ENCODE data around the gene MCL1.
"Not testable (repeated sequence)": the region's sequence is repeated elsewhere in the genome, so short reads cannot be mapped to it uniquely, and the experiment has no call there.

The MCL1 gene

DNA sequence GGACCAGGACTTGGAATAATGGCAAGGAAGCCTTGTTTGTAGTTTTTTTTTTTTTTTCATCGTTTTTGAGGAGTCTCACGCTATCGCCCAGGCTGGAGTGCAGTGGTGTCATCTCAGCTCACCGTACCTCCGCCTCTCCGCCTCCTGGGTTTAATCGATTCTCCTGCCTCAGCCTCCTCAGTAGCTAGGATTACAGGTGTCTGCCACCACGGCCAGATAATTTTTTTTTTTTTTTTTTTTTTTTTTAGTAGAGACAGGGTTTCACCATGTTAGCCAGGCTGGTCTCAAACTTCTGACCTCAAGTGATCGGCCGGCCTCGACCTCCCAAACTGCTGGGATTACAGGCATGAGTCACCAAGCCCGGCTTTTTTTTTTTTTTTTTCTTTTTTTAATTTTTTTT lies 23.0 kb upstream of the MCL1 start:
- not testable (repeated sequence) for DNase-seq (ENCODE audit: low spot score)

DNA sequence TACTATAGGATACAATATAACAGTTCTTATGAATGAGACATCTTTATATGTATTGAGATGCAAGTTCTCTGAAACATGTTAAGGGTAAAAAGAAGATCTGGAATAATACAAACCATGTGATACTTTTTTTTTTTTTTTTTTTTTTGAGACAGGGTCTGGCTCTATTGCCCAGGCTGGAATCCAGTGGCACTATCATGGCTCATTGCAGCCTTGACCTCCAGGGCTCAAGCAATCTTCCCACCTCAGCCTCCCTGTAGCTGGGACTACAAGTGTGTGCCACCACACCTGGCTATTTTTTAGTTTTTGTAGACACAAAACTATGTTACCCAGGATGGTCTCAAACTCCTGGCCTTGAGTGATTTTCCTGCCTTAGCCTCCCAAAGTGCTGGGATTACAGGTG lies 22.1 kb upstream of the MCL1 start:
- DNase-seq (ENCODE audit: low spot score), result no peak

DNA sequence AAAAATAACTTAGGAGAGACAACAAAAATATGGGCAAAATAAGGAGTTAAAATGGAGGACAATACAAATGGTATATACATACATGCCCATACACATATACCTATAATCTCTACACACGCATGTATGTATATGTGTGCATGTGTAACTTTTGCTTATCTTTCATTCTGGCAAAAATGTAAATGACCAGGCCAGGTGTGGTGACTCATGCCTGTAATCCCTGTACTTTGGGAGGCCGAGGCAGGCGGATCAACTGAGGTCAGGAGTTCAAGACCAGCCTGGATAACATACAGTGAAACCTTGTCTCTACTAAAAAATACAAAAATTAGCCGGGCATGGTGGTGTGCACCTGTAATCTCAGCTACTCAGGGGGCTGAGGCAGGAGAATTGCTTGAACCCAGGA lies 18.9 kb upstream of the MCL1 start:
- not testable (repeated sequence) for DNase-seq (ENCODE audit: low spot score)

DNA sequence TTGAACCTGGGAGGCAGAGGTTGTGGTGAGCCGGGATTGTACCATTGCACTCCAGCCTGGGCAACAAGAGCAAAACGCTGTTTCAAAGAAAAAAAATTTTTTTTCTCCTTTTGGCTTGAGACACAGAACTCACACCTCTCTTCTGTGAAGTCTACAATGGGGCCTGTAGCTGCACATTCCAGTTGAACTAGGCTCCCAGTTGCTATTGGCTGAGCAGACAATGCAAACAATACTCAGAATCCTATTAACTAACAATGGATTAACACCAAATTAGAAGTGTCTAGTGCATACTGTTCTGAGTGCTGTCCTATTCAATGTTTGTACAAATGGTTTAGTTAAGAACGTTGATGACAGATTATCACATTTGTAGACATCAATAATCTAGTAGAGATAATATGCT lies 17.6 kb upstream of the MCL1 start:
- no peak for DNase-seq (ENCODE audit: low spot score)

DNA sequence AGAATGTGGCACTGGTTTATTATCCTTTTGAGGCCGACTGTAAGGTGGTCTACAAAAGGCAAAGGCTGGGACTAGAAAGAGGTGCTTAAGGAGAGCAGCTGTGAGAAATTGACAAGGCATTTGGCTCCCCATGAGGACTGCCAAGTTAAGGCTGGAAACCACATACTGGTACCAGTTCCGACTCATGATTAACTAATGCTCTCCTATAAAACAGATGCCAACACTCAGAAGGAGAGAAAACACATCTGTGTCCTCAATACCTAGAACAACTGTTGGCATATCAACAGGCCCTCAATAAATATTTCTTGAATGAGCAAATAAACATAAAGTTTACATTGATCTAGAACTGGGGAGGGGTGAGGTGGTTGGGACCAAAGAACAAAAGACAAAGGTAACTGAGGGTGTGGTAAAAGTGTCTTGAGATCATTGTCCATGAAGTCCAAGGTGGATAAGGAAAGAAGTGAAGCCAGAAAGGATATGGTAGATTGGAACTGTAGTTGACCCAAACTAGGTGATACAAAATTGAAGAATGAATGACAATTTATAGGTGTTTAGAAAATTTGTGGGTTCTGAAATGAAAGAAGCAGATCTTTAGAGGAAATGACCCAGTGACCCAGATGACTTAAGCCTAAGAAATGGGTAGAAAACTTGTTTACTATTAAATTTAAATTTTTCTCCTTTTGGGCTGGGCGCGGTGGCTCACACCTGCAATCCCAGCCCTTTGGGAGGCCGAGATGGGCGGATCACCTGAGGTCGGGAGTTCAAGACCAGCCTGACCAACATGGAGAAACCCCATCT lies 16.9 kb upstream of the MCL1 start:
- no peak for DNase-seq (ENCODE audit: low spot score)

DNA sequence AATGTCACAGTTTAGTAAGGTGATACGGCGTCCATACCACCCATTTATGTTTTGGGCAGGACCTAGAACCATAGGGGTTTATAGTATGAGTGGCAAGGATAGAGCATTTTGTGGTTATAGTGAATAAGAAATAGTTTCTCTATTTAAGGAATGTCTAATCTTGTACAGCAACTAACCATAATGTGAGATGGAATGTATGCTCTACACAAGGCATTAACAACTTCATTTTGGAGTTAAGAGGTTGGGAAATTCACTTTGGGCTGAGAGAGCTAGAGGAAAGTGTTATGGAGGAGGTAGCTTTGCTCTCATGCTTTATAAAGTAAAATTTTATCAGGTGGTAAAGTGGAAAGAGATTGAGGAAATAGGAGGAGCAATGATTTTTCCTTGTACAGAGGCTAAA lies 3.0 kb upstream of the MCL1 start:
- DNase-seq (ENCODE audit: low spot score), result peak; percentile 5

DNA sequence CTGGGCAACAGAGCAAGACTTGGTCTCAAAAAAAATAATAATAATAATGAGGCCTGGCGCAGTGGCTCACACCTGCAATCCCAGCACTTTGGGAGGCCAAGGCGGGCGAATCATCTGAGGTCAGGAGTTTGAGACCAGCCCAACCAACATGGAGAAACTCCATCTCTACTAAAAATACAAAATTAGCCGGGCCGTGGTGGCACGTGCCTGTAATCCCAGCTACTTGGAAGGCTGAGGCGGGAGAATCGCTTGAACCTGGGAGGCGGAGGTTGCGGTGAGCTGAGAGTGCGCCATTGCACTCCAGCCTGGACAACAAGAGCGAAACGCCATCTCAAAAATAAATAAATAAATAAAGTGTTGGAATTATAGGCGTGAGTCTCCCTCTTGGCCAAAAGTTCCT lies 2.6 kb upstream of the MCL1 start:
- not testable (repeated sequence) for DNase-seq (ENCODE audit: low spot score)

DNA sequence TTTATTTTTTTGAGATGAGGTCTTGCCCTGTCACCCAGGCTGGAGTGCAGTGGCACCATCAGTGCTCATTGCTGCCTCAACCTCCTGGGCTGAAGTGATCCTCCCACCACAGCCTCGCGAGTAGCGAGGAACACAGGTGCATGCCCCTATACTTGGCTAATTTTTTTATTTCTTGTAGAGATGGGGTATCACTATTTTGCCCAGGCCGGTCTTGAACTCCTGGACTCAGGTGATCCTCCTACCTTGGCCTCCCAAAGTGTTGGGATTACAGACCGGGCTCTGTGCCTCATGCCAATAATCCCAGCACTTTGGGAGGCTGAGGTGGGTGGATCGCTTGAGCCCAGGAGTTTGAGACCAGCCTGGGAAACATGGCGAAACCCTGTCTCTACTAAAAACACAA lies 2.0 kb upstream of the MCL1 start:
- not testable (repeated sequence) for DNase-seq (ENCODE audit: low spot score)

DNA sequence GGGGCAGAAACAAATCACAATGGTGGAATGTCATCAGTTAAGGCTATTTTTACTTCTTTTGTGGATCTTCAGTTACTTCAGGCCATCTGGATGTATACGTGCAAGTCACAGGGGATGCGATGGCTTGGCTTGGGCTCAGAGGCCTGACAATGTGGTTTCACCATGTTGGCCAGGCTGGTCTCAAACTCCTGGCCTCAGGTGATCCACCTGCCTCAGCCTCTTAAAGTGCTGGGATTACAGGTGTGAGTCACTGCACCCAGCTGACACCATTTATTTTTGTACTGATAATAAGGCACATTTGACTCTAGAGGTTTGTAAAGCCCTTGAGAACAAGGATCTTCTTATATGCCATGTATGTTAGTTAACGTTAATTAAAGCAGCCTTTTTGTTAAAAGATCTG lies 1.6 kb upstream of the MCL1 start:
- DNase-seq (ENCODE audit: low spot score), result not testable (repeated sequence)

DNA sequence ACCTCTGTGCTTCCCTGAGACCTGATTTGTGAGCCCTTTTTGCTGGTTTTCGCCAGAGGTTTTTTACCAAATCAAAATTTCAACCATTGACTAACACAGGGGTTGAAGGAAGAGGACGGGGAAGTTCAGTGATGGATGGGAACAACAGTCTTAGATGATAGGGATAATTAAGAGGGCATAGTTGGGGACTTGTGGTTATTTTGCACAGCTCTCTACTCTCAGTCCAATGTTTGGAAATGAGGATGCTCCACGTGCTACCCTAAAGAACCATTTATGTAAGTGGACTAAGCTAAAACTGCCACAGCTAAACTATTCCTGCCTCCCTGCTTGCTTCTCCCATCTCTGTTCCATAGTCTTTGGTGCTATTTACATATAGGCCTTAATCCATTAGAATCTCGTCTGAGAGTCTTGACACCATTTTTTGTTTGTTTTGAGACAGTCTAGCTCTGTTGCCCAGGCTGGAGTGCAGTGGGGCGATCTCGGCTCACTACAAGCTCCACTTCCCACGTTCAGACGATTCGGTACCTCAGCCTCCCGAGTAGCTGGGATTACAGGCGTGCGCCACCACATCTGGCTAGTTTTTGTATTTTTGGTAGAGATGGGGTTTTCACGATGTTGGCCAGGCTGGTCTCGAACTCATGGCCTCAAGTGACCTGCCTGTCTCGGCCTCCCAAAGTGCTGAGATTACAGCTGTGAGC lies 684 bp upstream of the MCL1 start:
- DNase-seq (ENCODE audit: low spot score), result no peak

DNA sequence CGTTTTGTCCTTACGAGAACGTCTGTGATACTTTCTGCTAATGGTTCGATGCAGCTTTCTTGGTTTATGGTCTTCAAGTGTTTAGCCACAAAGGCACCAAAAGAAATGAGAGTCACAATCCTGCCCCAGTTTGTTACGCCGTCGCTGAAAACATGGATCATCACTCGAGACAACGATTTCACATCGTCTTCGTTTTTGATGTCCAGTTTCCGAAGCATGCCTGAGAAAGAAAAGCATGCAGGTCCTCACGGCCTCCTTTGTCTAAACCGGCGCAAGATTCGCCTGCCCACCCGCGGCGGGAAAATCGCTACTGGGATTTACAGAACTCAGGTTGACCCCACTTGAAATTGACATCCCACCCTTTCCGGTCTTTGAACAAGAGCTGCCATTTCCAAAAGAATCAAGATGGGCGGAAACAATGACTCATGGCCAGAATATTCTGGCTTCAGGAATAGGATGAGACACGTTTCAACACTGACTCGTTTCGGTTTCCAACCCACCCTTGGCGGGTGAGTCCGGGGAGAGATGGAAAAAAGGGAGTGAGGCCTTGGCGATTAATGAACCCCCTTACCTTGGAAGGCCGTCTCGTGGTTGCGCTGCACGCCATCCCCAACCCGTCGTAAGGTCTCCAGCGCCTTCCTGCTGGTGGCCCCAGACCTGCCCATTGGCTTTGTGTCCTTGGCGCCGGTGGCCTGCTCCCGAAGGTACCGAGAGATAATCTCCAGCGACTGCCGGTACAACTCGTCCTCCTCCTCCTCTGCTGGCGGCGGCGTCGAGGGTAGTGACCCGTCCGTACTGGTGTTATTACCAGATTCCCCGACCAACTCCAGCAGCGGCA lies 919 bp downstream of the MCL1 start:
- peak; percentile 64 for DNase-seq (ENCODE audit: low spot score)

DNA sequence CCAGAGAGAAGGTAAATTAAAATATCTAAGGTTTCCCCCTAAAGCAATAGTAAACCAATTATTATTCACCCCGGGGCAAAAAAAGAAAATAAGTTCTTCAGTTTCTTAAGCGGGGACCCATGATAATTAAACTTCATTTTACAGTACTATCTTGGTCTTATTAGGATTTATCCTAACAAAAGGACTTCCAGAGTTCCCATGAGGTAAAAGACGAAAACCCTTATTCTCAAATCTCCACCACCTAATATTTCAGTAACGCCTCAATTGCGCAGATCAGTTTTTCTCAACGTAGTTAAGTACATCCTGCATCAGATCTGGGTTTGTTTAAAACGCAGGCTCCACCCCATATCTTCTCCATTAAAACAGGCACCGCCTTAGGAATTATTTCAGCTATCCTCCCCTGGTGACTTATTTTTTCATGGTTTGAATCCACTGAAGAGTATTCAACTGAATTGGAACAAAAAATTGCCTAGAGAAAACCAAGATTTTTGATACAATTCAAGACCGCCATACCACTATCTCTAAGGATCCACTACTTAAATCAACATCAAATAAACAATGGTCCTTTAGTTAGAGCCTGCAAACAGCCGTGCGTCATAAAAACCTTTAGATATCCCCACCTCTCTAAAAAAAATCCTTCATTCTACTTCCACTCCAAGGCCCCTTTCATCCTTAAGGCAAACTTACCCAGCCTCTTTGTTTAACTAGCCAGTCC lies 1.7 kb downstream of the MCL1 start:
- DNase-seq (ENCODE audit: low spot score), result peak; percentile 68

DNA sequence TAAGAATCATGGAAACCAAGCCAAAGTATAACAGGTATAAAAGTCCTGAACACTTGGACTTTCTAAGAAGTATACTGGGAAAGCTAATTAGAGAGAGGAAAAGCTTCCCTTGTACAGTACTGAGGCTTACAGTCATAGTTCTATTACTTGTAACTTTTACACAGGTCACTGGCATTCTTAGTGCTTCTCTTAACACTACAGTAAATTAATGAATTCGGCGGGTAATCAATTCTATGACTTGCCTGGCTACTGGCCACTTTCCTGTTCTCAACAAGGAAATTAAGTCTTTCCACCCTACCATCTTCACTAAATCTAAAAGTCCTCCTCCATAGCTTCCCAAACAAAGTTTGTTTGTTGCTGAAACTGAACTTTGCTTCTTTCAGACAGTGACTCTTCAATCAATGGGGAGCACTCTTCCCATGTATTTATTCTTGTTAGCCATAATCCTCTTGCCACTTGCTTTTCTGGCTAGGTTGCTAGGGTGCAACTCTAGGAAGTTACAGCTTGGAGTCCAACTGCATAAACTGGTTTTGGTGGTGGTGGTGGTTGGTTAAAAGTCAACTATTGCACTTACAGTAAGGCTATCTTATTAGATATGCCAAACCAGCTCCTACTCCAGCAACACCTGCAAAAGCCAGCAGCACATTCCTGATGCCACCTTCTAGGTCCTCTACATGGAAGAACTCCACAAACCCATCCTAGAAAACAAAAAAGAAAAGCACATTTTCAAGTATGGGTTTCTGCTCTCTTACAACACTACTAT lies 2.4 kb downstream of the MCL1 start:
- DNase-seq (ENCODE audit: low spot score), result peak; percentile 43

DNA sequence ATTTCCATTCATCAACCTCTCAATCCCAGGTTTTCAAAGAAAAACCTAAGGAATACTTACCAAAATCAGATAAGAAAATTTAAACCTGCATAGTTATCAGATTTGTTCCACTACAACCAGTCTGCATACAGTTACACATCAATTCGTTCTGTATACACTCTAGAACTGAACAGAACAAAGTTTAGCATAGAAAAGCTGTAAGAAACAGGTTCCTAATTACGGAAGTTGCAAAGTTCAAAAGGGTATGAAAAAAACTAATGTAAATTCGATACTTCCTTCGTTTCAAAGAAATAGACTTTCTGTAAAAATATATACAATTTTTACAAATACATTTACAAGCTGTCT lies 3.1 kb downstream of the MCL1 start:
- peak; percentile 30 for DNase-seq (ENCODE audit: low spot score)

DNA sequence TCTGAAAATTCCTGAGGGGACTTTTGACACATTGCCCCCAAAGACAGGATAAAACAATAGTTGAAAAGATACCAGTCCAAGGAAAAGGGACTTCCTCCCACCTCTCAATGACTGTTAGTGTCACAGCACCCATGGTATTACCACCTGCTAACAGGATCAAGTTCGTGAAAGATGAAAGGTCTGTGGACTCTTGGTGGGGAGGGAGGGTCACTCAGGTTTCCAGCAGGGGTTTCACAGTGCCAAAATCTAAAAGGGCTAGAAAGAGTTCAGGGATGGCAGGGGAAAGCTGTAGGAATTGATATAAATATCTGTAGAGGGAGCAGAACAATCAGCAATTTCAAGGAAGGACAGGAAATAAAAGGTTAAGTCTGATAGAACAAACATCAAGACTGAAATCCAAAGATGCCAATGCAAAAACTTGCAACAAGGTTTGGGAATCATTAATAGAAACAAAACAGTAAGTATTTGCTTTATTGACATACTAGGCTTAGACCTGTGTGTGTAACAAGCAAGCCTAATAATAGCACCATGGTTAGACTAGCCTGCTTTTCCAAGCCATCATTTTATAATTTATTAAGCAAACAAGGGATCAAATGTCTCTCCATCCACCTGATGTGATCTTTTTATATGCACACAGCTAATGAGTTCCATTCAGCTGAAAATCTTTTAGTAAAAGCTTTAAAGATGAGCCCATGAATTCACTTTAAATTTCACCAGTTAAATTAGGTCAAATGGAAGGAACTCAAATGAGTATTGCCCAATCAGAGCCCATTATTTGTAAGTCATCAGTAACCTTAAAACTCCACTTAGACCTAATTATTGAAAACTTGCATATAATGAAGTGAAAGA lies 3.7 kb downstream of the MCL1 start:
- DNase-seq (ENCODE audit: low spot score), result peak; percentile 30

DNA sequence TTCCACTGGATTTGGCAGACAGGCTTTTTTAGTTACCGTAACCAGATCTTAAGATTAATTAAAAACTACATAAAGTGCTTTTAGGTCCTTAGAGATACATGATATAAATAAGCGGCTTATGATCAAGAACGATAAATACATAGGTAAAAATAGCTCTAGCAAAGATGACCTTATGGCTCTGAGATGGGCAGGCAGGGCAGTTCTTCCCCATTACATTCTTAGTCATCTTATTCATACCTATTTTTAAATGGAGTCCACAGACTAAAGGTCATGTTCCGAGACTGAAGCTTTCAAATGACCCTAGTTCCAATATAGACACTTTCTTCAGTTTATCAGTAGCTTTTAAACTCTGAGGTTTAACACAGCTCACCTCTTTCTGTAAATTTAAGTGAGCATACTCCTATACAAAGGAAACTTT lies 4.3 kb downstream of the MCL1 start:
- DNase-seq (ENCODE audit: low spot score), result peak; percentile 21

DNA sequence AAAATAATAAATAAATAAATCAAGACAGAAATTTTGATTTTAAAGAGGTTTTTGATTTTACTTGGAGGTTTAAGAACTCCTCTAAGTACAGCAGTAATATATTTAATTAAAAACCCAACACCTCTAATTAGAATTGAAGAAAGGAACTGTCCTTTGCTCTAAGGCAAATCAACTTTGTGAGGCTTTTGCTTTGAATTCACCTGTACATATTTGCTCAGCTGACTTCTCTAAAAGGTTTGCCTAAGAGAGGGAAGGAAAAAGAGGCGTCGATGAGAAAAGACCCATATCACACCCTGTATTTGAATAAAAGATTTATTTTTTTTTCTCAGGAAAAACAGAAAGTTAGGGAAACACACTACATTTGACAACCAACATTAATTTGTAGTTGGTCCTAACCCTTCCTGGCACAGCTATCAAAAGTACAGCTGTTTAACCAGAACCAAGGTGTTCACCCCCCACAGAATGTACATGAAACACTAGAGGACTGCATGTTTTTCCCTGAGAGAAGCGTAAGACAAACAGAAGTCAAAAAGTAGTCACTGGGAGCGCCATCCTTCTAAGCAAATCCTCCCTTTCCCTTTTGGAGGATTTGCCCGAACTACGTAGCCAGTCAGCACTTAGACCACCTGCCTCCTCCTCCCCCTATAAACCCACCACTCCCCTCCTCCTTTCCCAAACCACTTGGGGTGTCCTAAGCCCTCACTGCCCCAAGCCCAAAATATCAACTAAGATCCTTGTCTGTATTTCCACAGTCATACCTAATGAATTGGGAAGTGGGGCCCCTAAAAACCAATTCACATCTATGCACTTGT lies 4.9 kb downstream of the MCL1 start:
- DNase-seq (ENCODE audit: low spot score), result peak; percentile 32

DNA sequence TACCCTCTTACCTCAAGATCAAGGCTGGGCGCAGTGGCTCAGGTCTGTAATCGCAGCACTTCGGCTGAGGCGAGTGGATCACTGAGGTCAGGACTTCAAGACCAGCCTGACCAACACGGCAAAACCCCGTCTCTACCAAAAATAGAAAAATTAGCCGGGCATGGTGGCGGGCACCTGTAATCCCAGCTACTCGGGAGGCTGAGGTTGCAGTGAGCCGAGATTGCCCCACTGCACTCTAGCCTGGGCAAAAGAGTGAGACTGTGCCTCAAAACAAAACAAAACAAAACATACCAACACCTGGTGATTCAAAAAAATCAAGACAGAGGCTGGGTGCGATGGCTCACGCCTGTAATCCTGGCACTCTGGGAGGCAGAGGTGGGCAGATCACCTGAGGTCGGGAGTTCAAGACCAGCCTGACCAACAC lies 5.8 kb downstream of the MCL1 start:
- peak; percentile 42 for DNase-seq (ENCODE audit: low spot score)

DNA sequence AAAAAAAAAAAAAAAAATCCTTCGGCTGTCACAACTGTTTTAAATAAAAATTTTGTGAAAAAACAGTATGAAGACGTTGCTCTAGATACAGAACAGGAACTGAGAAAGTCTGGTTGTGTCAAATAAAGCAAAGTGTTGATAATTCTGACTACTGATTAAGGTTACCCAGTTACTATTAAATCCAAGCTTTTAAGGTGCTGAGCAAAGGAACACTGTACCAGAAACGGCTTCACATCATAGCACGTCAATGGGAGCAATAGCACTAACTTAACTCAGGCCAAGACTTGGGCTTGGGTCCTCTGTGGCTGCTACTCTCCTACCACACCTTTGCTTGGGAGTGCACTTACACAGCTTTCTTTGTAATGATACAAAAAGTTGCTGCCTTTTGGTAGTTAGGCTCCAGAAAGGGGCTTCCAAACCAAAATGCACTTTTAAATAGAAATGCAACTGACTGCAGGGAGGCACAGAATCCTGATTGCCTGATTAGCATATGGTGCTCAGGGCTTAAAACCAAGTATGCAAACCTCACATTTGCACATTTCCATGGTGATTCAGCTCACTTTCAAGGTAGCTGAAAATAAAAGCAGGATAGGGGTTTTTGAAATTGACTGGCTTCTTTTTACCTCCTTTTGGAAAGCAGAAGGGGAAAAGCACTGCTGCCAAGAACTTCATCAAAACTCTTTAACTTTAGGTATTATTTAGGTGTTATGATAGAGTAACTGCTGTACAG lies 6.3 kb downstream of the MCL1 start:
- DNase-seq (ENCODE audit: low spot score), result peak; percentile 66

All from NAMALWA (cell line).